Measurements from ENCODE around the gene ELF2.
A peak's percentile ranks its signal among the peaks of the same experiment; 100 is the strongest.
"Not testable (repeated sequence)": the region's sequence is repeated elsewhere in the genome, so short reads cannot be mapped to it uniquely, and the experiment has no call there.

Gene ELF2

DNA sequence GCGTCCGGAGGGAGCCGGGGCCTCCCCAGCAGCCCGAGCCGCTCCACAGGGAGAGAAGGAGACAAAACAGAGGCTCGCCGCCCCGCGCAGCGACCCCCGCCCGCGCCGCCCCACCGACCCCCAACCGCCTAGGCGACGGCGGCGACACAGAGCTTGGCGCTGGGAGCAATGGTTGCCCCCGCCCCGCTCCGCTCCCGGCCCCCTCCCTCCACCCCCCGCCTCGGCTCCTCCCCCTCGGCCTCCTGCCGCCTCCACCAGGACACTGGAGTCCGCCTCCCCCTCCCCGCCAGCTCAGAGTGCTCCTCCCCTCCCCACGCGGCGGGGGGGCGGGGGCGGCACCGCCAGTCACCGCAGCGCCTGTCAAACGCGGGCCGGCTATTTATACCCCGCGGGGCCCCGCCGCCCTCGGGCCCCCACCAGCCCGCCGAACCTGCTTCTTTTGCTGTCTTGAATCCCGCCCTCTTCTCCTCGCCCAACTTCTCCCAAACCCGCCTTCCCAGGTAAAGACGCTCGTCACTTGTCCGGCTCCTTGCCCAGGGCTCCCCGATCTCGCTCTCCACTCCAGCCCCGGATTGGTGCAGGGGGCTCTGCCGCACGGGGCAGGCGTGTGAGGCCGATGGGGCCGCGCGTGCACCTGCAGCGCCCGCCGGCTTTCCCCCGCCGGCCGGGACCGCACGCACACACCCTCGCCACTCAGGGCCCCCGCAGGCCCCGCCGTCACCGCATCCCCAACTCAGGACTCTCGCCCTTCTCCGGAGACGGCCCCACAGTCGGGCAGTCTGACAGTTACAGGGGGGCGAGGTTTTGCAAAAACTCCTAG, at the start of gene ELF2:
Gene ELF2, minus strand, starts transcription at position 170 of the 820 bp plus-strand sequence. CDS start 39,517 bp downstream, outside the sequence.
- DNase-seq (ENCODE audit: extremely low read depth in 1 of 2, low read depth in 1 of 2), result peak; percentile 51 to 55

DNA sequence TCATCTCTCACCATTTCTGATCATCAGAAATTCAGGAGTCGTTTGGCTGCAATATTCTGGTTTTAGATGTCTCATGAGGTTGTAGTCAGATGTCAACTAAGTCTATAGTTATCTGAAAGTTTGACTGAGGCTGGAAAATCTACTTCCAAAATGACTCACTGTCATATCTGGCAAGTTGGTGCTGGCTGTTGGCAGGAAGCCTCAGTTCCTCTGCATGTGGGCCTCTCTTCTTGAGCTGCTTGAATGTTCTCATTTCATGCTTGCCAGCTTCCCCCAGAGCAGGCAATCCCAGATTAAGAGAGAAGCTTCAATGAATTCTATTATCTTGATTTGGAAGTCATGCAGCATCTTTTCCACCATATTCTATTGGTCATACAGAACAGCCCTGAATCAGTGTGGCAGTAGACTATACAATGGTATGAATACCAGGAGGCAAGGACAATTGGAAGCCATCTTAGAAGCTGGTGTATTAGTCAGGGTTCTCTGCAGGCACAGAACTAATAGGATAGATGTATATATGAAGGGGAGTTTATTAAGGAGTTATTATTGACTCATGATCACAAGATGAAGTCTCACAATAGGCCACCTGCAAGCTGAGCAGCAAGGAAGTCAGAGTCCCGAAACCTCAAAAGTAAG, 46.8 kb upstream of the ELF2 start:
- DNase-seq (ENCODE audit: extremely low read depth in 1 of 2, low read depth in 1 of 2), result no peak

GRCh38 chr4:139222215-139222614, 45.2 kb upstream of the ELF2 start:
- no peak for DNase-seq (ENCODE audit: extremely low read depth in 1 of 2, low read depth in 1 of 2)

DNA sequence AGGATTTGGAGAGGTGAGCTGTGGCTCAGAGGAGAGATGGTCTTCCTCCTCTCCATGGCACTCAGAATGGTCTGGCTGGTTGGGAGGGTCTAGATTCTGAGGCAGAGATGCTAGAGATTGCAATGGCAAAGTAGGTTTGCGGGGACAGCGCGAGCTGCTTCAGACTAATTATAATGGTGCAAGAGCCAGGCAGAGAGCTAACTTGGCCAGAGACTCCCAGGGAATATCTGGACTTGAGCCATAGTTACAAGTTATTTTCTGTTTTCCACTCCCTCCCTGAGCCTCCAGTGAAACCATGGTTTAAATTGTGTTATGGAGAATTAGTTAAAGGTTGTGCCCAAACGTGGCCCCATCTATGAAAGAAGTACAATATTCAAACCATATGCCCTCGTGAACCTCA, 44.7 kb upstream of the ELF2 start:
- no peak for DNase-seq (ENCODE audit: extremely low read depth in 1 of 2, low read depth in 1 of 2)

DNA sequence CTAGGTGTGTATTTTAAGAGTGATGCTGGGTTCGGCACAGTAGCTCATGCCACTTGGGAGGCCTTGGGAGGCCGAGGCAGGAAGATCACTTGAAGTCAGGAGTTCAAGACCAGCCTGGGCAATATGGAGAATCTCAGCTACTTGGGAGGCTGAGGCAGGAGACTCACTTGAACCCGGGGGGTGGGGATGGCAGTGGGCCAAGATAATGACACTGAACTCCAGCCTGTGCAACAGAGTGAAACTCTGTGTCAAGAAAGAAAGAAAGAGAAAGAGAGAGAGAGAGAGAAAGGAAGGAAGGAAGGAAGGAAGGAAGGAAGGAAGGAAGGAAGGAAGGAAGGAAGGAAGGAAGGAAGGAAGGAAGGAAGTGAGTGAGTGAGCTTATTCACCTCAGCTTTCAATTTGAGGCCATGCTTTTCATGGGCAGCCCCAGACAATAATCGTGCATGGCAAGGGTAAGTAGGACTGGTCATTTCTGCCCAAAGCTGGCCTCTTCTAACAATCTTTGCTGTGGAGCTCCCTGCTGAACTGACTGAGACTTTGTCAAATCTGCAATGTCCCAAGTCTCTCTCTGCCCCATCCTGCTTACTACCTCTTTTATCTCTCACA, 42.5 kb upstream of the ELF2 start:
- DNase-seq (ENCODE audit: extremely low read depth in 1 of 2, low read depth in 1 of 2), result no peak

DNA sequence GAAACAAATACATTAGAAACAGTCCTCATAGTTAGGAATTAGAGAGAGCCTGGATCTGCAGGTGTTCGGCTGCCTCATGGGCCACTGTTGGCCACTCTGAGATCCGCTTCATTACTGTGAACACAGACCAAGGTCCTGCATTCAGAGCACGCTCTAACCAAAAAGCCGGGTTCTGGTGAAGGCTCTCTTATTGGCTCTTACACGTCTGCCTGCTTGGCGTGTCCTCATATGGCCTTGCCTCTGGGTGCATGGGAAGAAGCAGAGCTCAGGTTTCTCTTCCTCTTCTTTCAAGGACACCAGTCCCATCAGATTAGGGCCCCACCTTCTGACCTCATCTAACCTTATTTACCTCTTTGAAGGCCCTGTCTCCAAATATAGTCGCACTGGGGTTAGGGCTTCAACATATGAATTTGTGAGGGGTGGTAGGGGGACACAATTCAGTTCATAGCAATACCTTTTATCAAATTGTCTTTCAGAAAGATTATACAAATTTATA, 37.1 kb upstream of the ELF2 start:
- DNase-seq (ENCODE audit: extremely low read depth in 1 of 2, low read depth in 1 of 2), result no peak

GRCh38 chr4:139213633-139214032, 36.6 kb upstream of the ELF2 start:
- DNase-seq (ENCODE audit: extremely low read depth in 1 of 2, low read depth in 1 of 2), result not testable (repeated sequence)

DNA sequence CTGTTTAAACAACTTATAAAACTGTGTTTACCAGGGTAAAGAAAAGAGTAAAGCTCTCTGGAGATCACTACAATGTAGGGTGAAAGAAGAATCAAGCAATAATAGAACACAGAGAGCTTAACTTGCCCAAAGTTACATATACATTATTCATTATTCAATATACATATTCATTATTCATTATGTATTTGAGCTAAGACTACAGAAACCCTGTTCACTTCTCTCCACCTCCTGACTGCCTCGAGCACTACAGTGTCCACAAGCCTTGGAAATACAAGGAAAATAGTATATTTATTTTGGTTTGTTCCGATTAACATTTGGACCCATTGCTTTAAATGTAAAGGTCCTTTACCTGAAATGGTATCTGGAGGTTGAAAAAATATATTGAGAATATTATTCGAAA, 35.9 kb upstream of the ELF2 start:
- DNase-seq (ENCODE audit: extremely low read depth in 1 of 2, low read depth in 1 of 2), result no peak

DNA sequence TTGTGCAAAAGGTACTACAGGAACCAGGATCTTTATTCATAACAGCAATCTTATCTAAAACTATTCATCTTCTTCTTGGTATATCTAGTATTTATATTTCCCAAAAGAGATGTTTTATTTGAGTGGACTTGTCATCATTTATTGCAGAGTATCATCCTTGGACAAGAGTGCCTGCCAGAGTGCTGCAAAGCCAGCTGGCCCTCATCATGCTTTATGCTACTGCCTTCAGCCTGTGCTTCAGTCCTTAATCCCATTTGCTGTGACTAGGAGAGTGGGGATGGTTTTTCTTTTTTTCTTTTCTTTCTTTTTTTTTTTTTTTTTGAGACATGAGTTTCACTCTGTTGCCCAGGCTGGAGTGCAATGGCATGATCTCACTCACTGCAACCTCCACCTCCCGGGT, 33.5 kb upstream of the ELF2 start:
- DNase-seq (ENCODE audit: extremely low read depth in 1 of 2, low read depth in 1 of 2), result no peak

DNA sequence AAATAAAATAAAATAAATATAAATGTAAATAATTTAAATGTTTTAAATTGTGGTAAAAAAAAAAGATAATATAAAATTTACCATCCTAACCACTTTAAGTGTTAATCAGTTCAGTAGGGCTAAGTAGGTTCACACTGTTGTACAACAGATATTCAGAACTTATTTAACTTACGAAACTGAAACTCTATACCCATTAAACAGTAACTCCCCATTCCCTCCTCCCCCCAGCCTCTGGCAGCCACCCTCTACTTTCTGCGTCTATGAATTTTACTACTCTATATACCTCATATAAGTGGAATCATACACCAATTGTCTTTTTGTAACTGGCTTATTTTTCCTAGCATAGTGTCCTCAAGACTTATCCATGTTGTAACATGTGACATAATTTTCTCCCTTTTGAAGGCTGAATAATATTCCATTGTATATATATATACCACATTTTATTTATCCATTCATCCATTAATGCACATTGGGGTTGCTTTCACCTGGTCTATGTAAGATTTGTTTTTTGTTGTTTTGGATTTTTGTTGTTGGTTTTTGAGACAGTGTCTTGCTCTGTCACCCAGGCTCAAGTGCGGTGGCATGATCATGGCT, 32.5 kb upstream of the ELF2 start:
- DNase-seq (ENCODE audit: extremely low read depth in 1 of 2, low read depth in 1 of 2), result no peak

GRCh38 chr4:139208404-139208945, 31.5 kb upstream of the ELF2 start:
- DNase-seq (ENCODE audit: extremely low read depth in 1 of 2, low read depth in 1 of 2), result no peak

GRCh38 chr4:139207873-139208403, 30.9 kb upstream of the ELF2 start:
- DNase-seq (ENCODE audit: extremely low read depth in 1 of 2, low read depth in 1 of 2), result no peak

DNA sequence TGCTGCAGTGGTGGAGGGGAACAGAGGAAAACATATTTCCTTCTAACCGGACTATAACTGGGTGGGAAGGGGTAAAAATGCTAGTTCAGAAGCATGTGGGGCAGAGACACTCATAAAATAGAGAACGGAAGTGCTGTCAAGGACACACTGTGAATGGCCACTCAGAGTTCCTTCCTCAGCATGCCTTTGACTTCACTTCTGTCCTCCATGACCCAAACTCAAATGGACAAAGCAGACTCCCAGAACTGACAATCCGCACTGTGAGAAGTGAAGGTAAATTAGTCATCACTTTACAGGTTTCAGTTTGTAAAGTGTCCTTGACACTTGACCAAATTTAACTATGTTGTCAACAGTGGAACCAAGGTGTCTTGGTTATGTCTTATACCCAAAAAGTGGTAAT, 30.2 kb upstream of the ELF2 start:
- no peak for DNase-seq (ENCODE audit: extremely low read depth in 1 of 2, low read depth in 1 of 2)

GRCh38 chr4:139202991-139203390, 26.0 kb upstream of the ELF2 start:
- no peak for DNase-seq (ENCODE audit: extremely low read depth in 1 of 2, low read depth in 1 of 2)

DNA sequence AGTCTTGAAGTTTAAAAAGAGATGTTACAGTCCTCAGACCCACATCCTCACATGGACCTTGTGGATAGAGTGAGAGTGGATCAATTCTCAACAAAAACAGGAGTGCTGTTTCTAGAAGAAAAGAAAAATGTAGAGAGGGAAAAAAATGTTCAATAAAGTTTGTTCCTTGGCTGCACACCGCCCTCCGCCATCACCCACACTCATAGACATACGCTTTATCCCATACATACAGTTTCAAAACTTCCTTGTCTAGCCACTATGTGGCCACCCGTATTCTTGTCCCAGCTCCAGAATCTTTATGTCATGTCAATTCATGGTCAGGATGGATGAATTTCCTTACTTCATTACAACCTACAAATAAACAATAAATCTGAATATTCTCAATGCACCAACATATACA, 23.5 kb upstream of the ELF2 start:
- no peak for DNase-seq (ENCODE audit: extremely low read depth in 1 of 2, low read depth in 1 of 2)

DNA sequence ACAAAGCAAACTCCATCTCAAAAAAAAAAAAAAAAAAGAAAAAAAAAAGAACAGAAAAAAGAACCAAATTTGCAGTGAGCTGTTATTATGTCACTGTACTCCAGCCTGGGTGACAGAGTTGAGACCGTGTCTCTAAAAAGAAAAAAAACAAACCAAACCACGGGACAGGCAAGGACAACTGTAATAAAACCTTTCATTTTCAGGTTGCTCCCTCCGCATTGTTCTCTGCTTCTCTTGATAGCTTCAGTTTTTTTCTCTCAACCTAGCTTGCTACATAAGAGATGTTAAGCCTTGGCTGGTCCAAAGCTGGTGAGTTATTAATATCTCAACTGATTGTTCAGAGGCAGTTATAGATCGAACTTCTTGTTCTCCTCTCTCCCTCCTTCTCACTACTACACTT, 23.1 kb upstream of the ELF2 start:
- DNase-seq (ENCODE audit: extremely low read depth in 1 of 2, low read depth in 1 of 2), result no peak

DNA sequence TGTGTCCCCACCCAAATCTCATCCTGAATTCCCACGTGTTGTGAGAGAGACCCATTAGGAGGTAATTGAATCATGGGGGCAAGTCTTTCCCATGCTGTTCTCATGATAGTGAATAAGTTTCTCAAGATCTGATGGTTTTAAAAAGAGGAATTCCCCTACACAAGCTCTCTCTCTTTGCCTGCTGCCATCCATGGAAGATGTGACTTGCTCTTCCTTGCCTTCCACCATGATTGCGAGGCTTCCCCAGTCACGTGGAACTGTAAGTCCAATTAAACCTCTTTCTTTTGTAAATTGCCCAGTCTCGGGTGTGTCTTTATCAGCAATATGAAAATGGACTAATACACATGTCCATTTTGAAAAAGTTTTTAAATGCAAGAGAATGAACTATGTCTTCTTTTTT, 20.2 kb upstream of the ELF2 start:
- DNase-seq (ENCODE audit: extremely low read depth in 1 of 2, low read depth in 1 of 2), result not testable (repeated sequence)

- no peak for DNase-seq (ENCODE audit: extremely low read depth in 1 of 2, low read depth in 1 of 2)
These were observed 19.4 kb upstream of the ELF2 start for GRCh38 chr4:139196462-139196861.

- no peak for DNase-seq (ENCODE audit: extremely low read depth in 1 of 2, low read depth in 1 of 2)
These were observed 14.4 kb upstream of the ELF2 start for GRCh38 chr4:139191373-139191772.

- no peak for DNase-seq (ENCODE audit: extremely low read depth in 1 of 2, low read depth in 1 of 2)
These were observed 13.0 kb upstream of the ELF2 start for GRCh38 chr4:139189972-139190371.

DNA sequence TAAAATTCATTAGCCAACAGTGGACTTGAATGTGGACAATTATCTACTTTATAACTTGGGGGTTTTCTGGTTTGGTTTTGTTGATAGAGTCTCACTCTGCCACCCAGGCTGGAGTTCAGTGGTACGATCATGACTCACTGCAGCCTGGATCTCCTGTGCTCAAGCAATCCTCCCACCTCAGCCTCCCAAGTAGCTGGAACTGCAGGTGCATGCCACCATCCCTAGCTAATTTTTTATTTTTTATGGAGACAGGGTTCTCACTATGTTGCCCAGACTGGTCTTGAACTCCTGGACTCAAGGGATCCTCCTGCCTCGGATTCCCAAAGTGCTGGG, 12.4 kb upstream of the ELF2 start:
- no peak for DNase-seq (ENCODE audit: extremely low read depth in 1 of 2, low read depth in 1 of 2)
